NCI-H2029 (cell line): ENCODE data around the gene AQP1.

Source experiments
- DNase-seq: peaks from one replicate; lab custom pipeline; 2025; lab: John Stamatoyannopoulos, UW

AQP1 gene

DNA sequence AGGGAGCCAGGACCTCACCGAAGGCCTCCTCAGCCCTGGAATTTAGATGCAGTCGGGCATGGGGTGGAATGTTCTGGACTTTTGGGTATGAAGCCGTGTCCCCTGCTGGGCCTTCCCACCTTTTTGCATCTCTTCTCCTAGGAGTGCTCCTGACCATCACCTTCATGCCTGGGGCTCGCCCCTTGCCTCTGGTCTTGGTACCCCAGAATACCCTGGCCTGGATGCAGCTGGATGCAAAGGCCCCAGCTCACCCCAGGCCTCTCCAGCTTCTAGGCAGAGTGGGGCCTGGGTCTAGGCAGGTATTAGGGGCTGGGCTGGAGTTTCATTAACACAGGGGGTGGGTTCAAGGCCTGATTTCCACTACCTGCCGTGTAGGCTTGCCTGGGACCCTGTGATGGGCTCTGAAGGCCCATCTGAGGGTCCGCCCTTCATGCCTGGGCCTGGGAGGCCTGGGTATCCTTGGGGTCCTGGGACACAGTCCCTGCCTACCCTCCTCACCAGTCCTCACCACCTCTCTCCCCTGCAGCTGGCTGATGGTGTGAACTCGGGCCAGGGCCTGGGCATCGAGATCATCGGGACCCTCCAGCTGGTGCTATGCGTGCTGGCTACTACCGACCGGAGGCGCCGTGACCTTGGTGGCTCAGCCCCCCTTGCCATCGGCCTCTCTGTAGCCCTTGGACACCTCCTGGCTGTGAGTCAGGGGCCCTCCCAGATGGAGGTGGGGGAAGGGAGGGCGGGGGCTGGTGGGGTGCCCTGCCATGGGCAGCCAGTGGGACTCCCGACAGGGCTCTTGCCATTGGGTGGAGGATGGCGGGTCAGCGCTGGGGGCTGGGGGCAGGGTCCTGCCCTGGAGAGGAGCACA is 10.1 kb downstream of the AQP1 start:
- no peak for DNase-seq

DNA sequence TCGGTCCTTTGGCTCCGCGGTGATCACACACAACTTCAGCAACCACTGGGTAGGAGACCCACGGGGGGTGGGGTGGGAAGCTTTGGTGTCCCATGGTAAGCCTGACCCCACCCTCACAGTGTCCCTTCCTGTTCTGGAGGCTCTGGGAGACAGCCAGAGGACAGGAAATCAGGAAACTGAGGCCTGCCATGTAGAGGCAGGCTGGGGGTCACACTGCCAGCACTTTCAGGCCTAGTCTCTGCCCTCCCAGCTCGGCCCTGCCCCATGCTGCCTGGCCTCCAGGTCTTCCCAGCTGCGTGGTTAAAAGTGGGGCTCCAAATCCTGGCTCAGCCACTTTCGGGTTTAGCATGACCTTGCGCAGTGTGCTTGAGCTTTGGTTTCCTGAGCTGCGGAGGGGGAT is 10.9 kb downstream of the AQP1 start:
- DNase-seq: no peak

DNA sequence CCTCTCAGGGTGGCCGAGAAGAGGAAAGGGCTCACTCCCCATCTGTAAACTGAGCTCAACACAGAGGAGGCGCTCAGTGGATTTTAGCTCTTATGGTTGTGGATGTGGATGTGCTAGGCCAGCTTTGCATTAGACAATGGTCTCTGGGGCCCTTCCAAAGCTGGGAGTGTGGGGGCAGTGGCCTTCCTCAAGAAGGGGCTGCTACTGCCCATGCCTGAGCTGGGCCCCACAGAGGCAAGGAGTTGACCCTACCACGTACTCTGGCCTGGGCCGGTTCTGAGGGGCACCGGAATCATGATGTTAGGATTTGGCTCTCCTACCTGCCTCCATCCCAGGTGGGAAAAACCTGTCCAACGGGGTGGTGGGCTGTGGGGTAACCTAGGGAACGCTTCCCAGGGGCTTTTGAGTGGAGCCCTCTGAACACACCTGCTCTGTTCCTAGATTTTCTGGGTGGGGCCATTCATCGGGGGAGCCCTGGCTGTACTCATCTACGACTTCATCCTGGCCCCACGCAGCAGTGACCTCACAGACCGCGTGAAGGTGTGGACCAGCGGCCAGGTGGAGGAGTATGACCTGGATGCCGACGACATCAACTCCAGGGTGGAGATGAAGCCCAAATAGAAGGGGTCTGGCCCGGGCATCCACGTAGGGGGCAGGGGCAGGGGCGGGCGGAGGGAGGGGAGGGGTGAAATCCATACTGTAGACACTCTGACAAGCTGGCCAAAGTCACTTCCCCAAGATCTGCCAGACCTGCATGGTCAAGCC is 11.5 kb downstream of the AQP1 start:
- no peak for DNase-seq

GRCh38 chr7:30923774-30924413 is 12.2 kb downstream of the AQP1 start:
- no peak for DNase-seq

DNA sequence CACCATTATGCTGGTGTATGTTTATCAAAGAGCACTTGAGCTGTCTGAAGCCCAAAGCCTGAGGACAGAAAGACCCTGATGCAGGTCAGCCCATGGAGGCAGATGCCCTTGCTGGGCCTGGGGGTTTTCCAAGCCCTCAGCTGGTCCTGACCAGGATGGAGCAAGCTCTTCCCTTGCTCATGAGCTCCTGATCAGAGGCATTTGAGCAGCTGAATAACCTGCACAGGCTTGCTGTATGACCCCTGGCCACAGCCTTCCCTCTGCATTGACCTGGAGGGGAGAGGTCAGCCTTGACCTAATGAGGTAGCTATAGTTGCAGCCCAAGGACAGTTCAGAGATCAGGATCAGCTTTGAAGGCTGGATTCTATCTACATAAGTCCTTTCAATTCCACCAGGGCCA is 13.0 kb downstream of the AQP1 start:
- no peak for DNase-seq

DNA sequence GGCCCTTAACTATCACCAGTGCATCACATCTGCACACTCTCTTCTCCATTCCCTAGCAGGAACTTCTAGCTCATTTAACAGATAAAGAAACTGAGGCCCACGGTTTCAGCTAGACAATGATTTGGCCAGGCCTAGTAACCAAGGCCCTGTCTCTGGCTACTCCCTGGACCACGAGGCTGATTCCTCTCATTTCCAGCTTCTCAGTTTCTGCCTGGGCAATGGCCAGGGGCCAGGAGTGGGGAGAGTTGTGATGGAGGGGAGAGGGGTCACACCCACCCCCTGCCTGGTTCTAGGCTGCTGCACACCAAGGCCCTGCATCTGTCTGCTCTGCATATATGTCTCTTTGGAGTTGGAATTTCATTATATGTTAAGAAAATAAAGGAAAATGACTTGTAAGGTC is 13.5 kb downstream of the AQP1 start:
- no peak for DNase-seq

DNA sequence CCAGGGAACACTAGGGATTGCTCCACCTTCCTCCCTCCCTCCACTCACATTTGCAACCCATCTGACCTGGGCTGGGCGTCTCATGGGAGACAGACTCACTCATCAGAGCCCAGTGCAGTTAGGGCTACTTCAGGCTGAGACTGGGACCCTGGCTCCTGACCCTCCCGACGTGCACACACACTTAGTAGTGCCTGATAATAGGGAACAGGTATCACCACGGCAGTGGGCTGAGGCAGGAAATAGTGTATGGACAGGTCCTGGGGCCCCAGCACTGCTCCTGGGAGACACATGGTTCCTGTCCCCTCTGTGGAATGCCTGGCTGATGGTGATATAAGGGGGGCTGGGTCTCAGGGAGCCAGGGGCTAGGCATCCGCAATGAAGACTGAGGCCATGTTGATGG is 14.3 kb downstream of the AQP1 start:
- DNase-seq: no peak

GRCh38 chr7:30926313-30926712 is 14.7 kb downstream of the AQP1 start:
- DNase-seq: no peak

DNA sequence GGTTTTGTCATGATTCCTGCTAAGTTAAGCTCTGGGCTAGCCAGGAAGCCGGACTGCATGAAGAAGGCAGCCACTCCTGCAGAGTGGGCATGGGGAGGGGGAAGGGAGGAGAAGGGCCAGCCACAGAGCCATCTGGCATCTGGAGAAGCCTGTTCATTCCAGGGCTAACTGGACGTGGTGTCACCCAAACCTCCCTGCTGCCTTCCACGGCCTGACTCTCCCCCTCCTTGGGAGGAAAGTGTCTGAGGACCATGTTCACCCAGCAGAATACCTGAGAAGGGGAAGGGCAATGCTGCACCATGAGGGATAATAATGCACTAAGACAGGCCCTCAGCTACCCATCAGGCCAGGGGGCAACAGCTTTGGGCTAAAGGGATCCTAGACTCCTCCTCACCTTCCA is 15.4 kb downstream of the AQP1 start:
- no peak for DNase-seq

- no peak for DNase-seq
Measured at GRCh38 chr7:30927559-30927958, 15.9 kb downstream of the AQP1 start.

DNA sequence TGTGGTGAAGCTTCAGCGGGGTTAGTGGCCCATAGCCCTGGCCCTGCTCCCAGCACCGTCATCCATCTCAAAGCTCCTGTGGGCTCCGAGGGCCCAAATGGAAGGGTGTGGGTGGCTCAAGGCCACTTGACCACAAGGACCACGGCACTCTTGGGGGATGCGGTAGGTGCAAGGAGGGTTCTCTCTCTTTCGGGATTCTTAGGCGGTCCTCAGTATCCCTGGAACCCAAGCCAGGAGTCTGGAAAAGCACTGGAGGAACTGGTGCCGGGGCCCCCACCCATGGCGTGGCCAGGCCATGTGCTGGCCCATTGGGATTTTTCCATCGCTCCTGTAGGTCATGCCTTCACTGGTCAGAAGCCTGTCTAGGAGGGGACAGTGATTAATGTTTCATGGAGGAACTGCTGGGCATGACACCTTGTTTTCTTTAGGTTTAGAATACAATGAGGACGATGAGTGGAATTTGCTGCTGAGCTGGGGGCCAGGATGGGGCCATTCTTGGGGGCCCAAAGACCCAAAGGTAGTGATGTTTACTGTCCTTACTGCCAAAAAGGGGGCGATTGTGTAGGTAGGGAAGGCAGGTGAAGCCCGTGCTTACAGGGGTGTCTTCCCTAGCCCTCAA is 16.7 kb downstream of the AQP1 start:
- no peak for DNase-seq

GRCh38 chr7:30929686-30930085 is 18.0 kb downstream of the AQP1 start:
- no peak for DNase-seq

DNA sequence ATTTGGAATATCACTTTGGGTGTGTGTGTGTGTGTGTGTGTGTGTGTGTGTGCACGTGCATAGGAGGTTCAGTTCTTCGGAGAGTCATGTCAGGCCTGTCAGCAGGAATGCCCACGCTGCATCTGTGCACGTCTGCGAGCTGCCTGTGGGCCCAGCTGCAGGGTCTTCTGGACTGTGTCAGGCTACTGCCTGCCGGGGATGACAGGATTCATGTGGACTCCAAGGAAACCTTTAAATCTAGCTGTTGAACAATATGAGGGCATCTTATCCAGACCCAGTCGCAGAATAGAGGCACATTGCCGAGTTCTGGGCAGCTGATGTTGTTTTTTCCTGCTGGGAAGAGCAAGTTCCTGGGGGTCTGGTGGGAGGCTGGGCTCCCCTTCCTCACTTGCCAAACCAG is 19.0 kb downstream of the AQP1 start:
- DNase-seq: no peak

DNA sequence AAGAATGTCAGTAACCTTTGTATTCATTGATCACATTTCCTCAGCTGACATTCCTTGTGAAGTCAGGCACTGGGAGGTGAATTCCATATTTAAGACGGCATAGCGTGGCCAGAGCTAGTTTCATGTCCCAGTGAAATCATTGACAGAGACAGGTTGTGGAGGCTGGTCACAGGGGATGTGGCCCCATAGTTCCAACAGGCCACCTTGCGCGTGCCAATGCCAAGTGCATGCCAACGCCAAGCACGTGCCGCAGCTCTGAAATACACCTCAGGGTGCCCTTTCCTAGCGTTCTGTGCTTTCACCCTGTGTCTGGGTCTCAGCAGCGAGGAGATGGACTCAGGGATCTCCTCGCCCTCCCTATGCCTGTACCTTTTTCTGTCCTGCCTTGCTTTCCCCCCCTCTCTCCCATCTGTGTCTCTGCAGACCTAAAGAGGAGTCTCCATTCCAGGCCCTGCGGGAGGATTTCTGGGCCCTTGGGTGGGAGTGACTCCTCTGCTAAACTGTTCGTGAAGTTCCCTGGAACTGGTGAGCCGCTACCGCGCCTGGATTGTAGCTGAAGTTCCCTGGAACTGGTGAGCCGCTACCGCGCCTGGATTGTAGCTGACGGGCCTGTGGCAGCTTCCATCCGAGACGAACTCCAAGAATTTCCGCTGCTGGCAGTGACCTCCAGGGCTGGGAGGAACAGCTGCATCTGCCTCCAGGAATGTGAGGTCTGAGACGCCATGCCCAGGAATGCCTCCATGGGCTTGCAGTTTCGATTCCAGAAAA is 19.7 kb downstream of the AQP1 start:
- no peak for DNase-seq

GRCh38 chr7:30931929-30932540 is 20.4 kb downstream of the AQP1 start:
- no peak for DNase-seq

DNA sequence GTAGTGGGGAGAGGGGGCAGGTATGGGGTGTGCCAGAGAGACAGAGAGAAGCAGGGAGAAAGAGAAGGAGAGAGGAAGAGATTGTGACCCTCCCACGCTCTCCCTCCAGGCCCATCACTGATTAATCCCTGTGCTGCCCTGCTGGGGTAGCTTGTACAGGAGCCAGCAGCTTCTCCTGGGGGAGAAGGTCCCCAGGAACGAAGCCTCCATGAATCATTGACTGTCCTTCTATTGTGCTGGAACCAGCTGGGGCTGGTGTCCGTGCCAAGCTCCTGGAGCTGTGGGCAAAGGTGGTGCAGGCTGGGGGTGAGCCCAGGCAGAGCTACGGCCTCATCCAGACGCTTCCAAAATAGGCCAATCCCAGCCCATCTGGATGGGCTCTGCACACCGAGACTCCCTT is 20.9 kb downstream of the AQP1 start:
- DNase-seq: no peak

DNA sequence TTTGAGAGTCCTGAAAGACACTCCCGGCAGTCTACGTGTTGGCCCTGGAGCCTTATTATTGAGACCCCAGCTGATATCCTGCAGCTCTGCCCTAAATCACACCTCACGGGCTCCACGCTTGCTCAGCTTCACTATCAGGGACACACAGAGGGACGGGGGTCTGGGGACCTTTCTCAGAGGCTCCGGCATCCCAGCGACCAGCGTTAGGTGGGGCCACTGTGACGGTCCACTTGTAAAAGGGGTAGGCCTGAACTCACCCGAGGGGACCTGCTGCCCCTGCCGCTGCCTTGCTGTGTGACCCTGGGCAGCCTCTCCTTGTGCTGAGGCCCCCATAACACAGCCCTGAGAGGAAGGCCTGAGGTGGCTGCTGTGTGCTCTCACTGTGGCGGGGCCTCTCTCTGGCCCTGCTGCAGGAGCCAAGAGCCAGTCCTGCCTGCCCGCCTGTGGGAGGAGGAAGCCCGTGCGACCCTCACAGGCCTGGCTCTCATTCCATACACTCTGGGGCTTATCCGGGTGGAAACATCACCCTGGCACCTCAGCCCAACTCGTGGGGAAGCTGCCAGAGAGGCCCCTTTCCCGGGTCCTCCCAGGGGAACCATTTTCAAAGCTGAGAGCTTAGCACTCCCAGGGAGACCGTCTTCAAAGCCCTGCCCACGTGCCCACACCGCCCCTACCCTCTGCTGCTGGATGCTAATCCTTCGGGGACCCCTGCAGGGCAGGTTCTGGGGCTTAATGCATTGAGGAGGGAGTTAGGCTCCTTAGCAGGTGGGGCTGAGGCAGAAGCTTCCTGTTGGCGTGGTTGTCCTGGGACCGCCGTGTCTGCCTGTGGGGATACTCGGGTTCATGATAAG is 21.7 kb downstream of the AQP1 start:
- DNase-seq: no peak

DNA sequence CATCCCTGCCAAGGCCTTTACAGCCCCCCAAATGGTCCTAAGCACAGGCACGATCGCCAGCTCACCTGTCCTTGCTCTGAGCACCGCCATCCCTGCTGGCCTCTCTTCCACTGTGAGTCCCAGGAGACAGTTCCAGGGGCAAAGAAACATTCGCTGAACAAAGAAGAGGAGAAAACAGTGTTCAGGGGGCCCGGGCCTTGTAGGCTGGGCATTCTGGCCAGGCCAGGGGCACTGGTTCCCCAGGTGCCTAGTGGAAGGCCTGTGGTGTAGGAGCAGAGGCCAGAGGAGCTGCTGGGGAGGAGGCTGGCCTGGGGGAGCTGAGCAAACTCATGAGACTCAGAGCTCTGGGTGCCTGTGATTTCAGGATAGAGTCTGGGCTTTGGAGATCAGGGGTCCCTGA is 22.6 kb downstream of the AQP1 start:
- DNase-seq: no peak

- DNase-seq: no peak
Measured at GRCh38 chr7:30934732-30935568, 23.3 kb downstream of the AQP1 start.

- DNase-seq: no peak
Measured at GRCh38 chr7:30935569-30935877, 23.9 kb downstream of the AQP1 start.
